HG03378 (cell line): ENCODE data around the gene CDK4.
"Not testable (repeated sequence)": the region's sequence is repeated elsewhere in the genome, so short reads cannot be mapped to it uniquely, and the experiment has no call there.

Experiments
- ATAC-seq: cut with Tn5 transposase; IDR thresholded peaks from one replicate; pipeline ENCODE4 v1.9.1; 2021; ENCODE audit warnings: mild to moderate bottlenecking, moderate library complexity; ENCODE audit not compliant: unreplicated experiment

CDK4 gene

GRCh38 chr12:57715036-57715748, 36.9 kb downstream of the CDK4 start:
- not testable (repeated sequence) for ATAC-seq

- no peak for ATAC-seq
Observed at GRCh38 chr12:57713209-57713608, 38.9 kb downstream of the CDK4 start.

- ATAC-seq, result no peak
Observed at GRCh38 chr12:57712701-57713100, 39.4 kb downstream of the CDK4 start.

- ATAC-seq, result no peak
Observed at GRCh38 chr12:57708296-57708695, 43.8 kb downstream of the CDK4 start.

- no peak for ATAC-seq
Observed at GRCh38 chr12:57707250-57707649, 44.9 kb downstream of the CDK4 start.

GRCh38 chr12:57700317-57700716, 51.8 kb downstream of the CDK4 start:
- ATAC-seq, result no peak

GRCh38 chr12:57698414-57698813, 53.7 kb downstream of the CDK4 start:
- ATAC-seq, result no peak
